ENCODE results near the gene ABCA1.
"Not testable (repeated sequence)": the region's sequence is repeated elsewhere in the genome, so short reads cannot be mapped to it uniquely, and the experiment has no call there.

Gene ABCA1

GRCh38 chr9:104931256-104931655 is 3.3 kb upstream of the ABCA1 start:
- no peak for TF ChIP-seq FOXP2 (optimal IDR thresholded peaks at IDR 0.05; ENCODE audit: control extremely low read depth, extremely low read length, insufficient read depth)
- TF ChIP-seq EZH2 (IDR thresholded peaks at IDR 0.05) = no peak
- TF ChIP-seq POLR2AphosphoS5 (IDR thresholded peaks at IDR 0.05; ENCODE audit: borderline replicate concordance, low read depth, low read length) = no peak
- H3K9me3 ChIP-seq (ENCODE audit: low read depth, low read length) = no peaks in the 10 kb centered on the region
- DNase-seq (ENCODE audit: low read depth, low spot score) = no peak
- no peak overlapping the region for H3K9ac ChIP-seq (ENCODE audit: insufficient read length)
- H3K4me3 ChIP-seq = no peak overlapping the region
- H3K36me3 ChIP-seq (ENCODE audit: insufficient read depth, low read length) = no peaks in the 10 kb centered on the region
- no peak overlapping the region for H3K27ac ChIP-seq

GRCh38 chr9:104927216-104927911 is 591 bp downstream of the ABCA1 start:
- Histone ChIP-seq H3K9me3 (ENCODE audit: low read depth, low read length) (no peaks in the 10 kb centered on the region), H3K36me3 (ENCODE audit: insufficient read depth, low read length) (no peaks in the 10 kb centered on the region), H3K4me3 (peak overlapping the region; percentile 68), H3K27ac (no peak overlapping the region), H3K9ac (ENCODE audit: insufficient read length) (peak overlapping the region; percentile 1)
- no peak for DNase-seq (ENCODE audit: low read depth, low spot score)
- TF ChIP-seq EZH2 (IDR thresholded peaks at IDR 0.05) = no peak
- TF ChIP-seq POLR2AphosphoS5 (IDR thresholded peaks at IDR 0.05; ENCODE audit: borderline replicate concordance, low read depth, low read length) = no peak
- no peak for TF ChIP-seq FOXP2 (optimal IDR thresholded peaks at IDR 0.05; ENCODE audit: control extremely low read depth, extremely low read length, insufficient read depth)

GRCh38 chr9:104923740-104924139 is 4.2 kb downstream of the ABCA1 start:
- no peak overlapping the region for H3K4me3 ChIP-seq
- no peaks in the 10 kb centered on the region for H3K9me3 ChIP-seq (ENCODE audit: low read depth, low read length)
- H3K9ac ChIP-seq (ENCODE audit: insufficient read length) = no peak overlapping the region
- no peak overlapping the region for H3K27ac ChIP-seq
- no peak for DNase-seq (ENCODE audit: low read depth, low spot score)
- H3K36me3 ChIP-seq (ENCODE audit: insufficient read depth, low read length) = no peaks in the 10 kb centered on the region
- TF ChIP-seq FOXP2 (optimal IDR thresholded peaks at IDR 0.05; ENCODE audit: control extremely low read depth, extremely low read length, insufficient read depth) (no peak), EZH2 (IDR thresholded peaks at IDR 0.05) (no peak)

GRCh38 chr9:104923289-104923688 is 4.7 kb downstream of the ABCA1 start:
- Histone ChIP-seq H3K9me3 (ENCODE audit: low read depth, low read length) (no peaks in the 10 kb centered on the region), H3K9ac (ENCODE audit: insufficient read length) (no peak overlapping the region), H3K4me3 (no peak overlapping the region), H3K36me3 (ENCODE audit: insufficient read depth, low read length) (no peaks in the 10 kb centered on the region), H3K27ac (no peak overlapping the region)
- TF ChIP-seq EZH2 (IDR thresholded peaks at IDR 0.05) (no peak), FOXP2 (optimal IDR thresholded peaks at IDR 0.05; ENCODE audit: control extremely low read depth, extremely low read length, insufficient read depth) (no peak), POLR2AphosphoS5 (IDR thresholded peaks at IDR 0.05; ENCODE audit: borderline replicate concordance, low read depth, low read length) (no peak)
- no peak for DNase-seq (ENCODE audit: low read depth, low spot score)

- H3K27ac ChIP-seq; H3K4me3 ChIP-seq; DNase-seq (ENCODE audit: low read depth, low spot score); H3K36me3 ChIP-seq (ENCODE audit: insufficient read depth, low read length); H3K9ac ChIP-seq (ENCODE audit: insufficient read length); H3K9me3 ChIP-seq (ENCODE audit: low read depth, low read length): not testable (repeated sequence)
Observed at GRCh38 chr9:104922748-104923147, 5.2 kb downstream of the ABCA1 start.

- Histone ChIP-seq H3K9me3 (ENCODE audit: low read depth, low read length) (no peaks in the 10 kb centered on the region), H3K36me3 (ENCODE audit: insufficient read depth, low read length) (no peaks in the 10 kb centered on the region), H3K27ac (no peak overlapping the region), H3K4me3 (no peak overlapping the region), H3K9ac (ENCODE audit: insufficient read length) (no peak overlapping the region)
- TF ChIP-seq FOXP2 (optimal IDR thresholded peaks at IDR 0.05; ENCODE audit: control extremely low read depth, extremely low read length, insufficient read depth) (no peak), POLR2AphosphoS5 (IDR thresholded peaks at IDR 0.05; ENCODE audit: borderline replicate concordance, low read depth, low read length) (no peak), EZH2 (IDR thresholded peaks at IDR 0.05) (no peak)
- DNase-seq (ENCODE audit: low read depth, low spot score) = no peak
Observed at GRCh38 chr9:104921067-104921741, 6.8 kb downstream of the ABCA1 start.

GRCh38 chr9:104915753-104916152 is 12.2 kb downstream of the ABCA1 start:
- no peaks in the 10 kb centered on the region for H3K9me3 ChIP-seq (ENCODE audit: low read depth, low read length)
- no peak for DNase-seq (ENCODE audit: low read depth, low spot score)
- TF ChIP-seq POLR2AphosphoS5 (IDR thresholded peaks at IDR 0.05; ENCODE audit: borderline replicate concordance, low read depth, low read length) = no peak
- no peak for TF ChIP-seq FOXP2 (optimal IDR thresholded peaks at IDR 0.05; ENCODE audit: control extremely low read depth, extremely low read length, insufficient read depth)
- TF ChIP-seq EZH2 (IDR thresholded peaks at IDR 0.05) = no peak
- H3K27ac ChIP-seq = no peak overlapping the region
- H3K9ac ChIP-seq (ENCODE audit: insufficient read length) = no peak overlapping the region
- H3K36me3 ChIP-seq (ENCODE audit: insufficient read depth, low read length) = no peaks in the 10 kb centered on the region
- no peak overlapping the region for H3K4me3 ChIP-seq

- H3K4me3 ChIP-seq = no peak overlapping the region
- DNase-seq (ENCODE audit: low read depth, low spot score) = no peak
- no peaks in the 10 kb centered on the region for H3K9me3 ChIP-seq (ENCODE audit: low read depth, low read length)
- TF ChIP-seq POLR2AphosphoS5 (IDR thresholded peaks at IDR 0.05; ENCODE audit: borderline replicate concordance, low read depth, low read length) (no peak), EZH2 (IDR thresholded peaks at IDR 0.05) (no peak), FOXP2 (optimal IDR thresholded peaks at IDR 0.05; ENCODE audit: control extremely low read depth, extremely low read length, insufficient read depth) (no peak)
- H3K9ac ChIP-seq (ENCODE audit: insufficient read length) = no peak overlapping the region
- no peak overlapping the region for H3K27ac ChIP-seq
- H3K36me3 ChIP-seq (ENCODE audit: insufficient read depth, low read length) = no peaks in the 10 kb centered on the region
Observed at GRCh38 chr9:104915049-104915448, 12.9 kb downstream of the ABCA1 start.

GRCh38 chr9:104914466-104914865 is 13.5 kb downstream of the ABCA1 start:
- H3K4me3 ChIP-seq = no peak overlapping the region
- H3K36me3 ChIP-seq (ENCODE audit: insufficient read depth, low read length) = no peaks in the 10 kb centered on the region
- no peak for TF ChIP-seq EZH2 (IDR thresholded peaks at IDR 0.05)
- TF ChIP-seq POLR2AphosphoS5 (IDR thresholded peaks at IDR 0.05; ENCODE audit: borderline replicate concordance, low read depth, low read length) = no peak
- H3K27ac ChIP-seq = no peak overlapping the region
- no peaks in the 10 kb centered on the region for H3K9me3 ChIP-seq (ENCODE audit: low read depth, low read length)
- no peak for DNase-seq (ENCODE audit: low read depth, low spot score)
- no peak overlapping the region for H3K9ac ChIP-seq (ENCODE audit: insufficient read length)
